Coronary artery (tissue), 2 donors: ENCODE results near the gene NCK2.

ENCODE experiments used
- DNase-seq: peaks from one replicate; pipeline ENCODE4 v3.0.0-alpha.2; 2017; ENCODE audit warnings: low spot score
- H3K27ac ChIP-seq, 2 donors: fragments of 200-600 bp; sonication (generic); one replicate each; pipeline ENCODE4 v1.5.1; 2016 to 2019
- H3K4me3 ChIP-seq: fragments of 200-600 bp; sonication (generic); 2 replicates; pipeline ENCODE4 v1.5.1; 2016; ENCODE audit warnings: mild to moderate bottlenecking, moderate library complexity
- CTCF ChIP-seq: fragments of 200-600 bp; sonication (generic); IDR thresholded peaks from one replicate; pipeline ENCODE4 v1.5.1; 2019; ENCODE audit warnings: antibody characterized with exemption

NCK2 gene

DNA sequence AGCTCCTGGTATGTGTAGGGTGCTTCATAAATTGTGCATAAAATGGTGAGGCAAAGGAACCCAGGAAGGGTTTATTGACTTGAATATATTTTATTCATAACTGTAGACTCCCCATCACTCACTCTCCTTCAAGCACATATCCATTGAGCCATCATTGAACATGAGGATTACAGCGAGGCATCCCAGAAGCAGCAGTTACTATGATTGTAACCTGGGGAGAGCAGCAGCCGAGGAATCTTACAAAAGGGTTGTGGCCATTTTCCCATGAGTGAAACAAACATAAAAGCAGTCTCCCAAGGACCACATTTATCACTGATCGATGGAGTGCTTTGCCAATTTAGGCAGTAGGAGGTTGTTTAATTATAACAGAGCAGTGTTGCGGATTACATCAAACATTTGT is 183.4 kb downstream of the NCK2 start:
- Histone ChIP-seq H3K4me3 (no peak overlapping the region), H3K27ac (no peak overlapping the region)
- no peak for DNase-seq
- no peak for TF ChIP-seq CTCF

DNA sequence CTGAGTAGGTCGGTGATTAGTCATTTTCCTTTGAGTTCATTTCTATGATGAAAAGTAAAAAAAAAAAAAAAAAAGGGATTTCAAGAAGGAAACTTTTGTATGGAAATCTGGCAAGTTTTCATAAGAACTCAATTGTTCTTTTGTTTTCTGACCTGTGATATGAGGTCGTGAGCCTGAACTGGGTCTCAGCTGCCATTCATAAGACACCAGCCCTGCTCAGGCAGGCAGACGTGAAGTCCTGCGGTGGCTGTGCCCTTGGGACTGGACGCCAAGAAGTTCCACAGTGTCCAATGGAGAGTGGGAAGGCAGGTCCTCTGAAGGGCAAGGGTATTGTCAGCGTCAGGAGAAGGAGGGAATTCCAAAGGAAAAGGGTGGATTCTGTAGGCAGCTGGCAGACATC is 183.9 kb downstream of the NCK2 start:
- DNase-seq: no peak
- H3K27ac ChIP-seq: no peak overlapping the region
- no peak overlapping the region for H3K4me3 ChIP-seq
- no peak for TF ChIP-seq CTCF

DNA sequence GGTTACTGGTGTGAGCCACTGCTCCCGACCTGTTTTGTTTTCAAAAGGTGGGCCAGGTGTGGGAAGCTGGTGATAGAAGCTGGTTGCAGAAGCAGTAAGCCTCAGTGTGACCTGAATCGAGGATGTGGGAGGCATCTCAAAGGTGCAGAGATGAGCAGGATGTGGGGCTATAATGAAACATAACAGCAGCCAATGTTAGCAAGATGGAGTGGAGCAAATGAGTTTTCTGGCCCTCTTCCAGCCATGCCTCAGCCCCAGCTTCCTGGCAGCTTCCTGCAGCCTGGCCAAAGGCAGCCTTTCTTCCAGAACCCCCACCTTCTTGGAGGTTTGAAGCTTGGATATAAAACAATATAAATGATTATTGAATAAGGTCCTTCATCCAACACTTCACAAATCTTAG is 184.8 kb downstream of the NCK2 start:
- H3K27ac ChIP-seq: no peak overlapping the region
- H3K4me3 ChIP-seq: no peak overlapping the region
- no peak for TF ChIP-seq CTCF
- DNase-seq: no peak

DNA sequence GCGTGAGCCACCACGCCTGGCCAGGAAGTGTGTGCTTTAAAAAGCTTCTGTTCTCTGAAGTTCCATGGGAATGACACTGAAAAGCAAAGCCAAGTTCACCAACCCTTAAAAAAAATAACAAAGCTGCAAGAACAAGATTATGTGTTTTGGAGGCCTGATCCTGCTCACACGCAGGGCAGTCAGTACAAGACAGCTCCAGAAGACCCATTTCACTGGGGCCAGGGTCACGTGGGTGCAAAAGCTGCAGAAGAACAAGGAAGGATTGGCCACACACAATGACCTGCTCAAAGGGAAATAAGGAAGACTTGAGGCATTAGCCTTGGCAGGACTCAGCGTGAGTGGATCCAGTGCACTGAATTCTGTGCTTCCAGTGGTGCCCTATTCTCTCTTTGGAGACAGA is 187.9 kb downstream of the NCK2 start:
- Histone ChIP-seq H3K4me3 (no peak overlapping the region), H3K27ac (no peak overlapping the region)
- no peak for TF ChIP-seq CTCF
- no peak for DNase-seq

DNA sequence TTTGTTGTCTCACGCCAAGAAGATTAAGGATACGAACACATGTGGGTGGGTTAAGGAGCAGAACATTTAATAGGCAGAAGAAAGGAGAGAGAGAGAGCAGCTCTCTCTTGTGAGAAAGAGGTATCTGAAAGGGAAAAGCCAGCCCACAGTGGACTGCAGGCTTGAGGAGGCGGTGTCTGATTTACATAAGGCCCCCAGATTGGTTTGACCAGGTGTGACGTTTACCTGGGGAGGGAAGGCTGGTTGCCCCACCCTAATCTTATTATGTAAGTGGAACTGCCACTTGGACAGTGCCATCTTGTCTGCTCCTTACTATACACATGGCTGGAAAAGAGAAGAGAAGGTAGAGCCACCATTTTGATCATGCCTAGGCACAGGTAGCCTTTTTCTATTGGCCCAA is 189.2 kb downstream of the NCK2 start:
- TF ChIP-seq CTCF: no peak
- Histone ChIP-seq H3K27ac (no peak overlapping the region), H3K4me3 (no peak overlapping the region)
- DNase-seq: no peak

GRCh38 chr2:105934467-105934866 is 189.8 kb downstream of the NCK2 start:
- TF ChIP-seq CTCF: no peak
- DNase-seq: no peak
- H3K27ac ChIP-seq: peak overlapping the region in 1 of 2 donors; percentile 7

DNA sequence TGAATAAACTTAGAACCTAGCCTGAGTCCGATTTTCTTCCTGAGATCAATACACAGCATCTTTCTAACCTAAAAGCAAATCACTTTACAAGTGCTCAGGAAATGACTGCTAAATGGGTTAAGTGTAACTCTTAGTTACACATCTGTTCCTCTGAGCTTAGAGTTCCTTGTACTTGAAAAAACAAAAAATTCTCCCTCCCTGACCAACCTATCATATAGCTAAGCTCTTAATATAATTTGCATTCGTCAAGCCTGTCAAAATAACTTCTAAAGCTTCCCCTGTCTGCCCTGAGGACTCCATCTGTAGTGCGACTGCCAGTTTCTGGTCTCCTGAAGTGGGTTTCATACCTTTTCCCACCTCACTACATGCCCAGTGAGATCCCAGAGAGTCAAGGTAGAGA is 190.4 kb downstream of the NCK2 start:
- DNase-seq: no peak
- TF ChIP-seq CTCF: no peak
- no peak overlapping the region for H3K4me3 ChIP-seq
- no peak overlapping the region for H3K27ac ChIP-seq

More at GRCh38 chr2:105934467-105934866, 189.8 kb downstream of the NCK2 start:
- H3K4me3 ChIP-seq: no peak overlapping the region
